Ovary (tissue), 3 donors: ENCODE results near the gene TANK.

Experiments used
- EP300 ChIP-seq: sonication (generic); formaldehyde crosslinking; IDR thresholded peaks from one replicate; pipeline ENCODE4 v1.6.1; 2017; ENCODE audit warnings: antibody characterized with exemption
- TF ChIP-seq, protein P1 (sequence below), 3 donors: fragments of 450-650 bp in 2 of 3; fragments of 200-600 bp in 1 of 3; IDR thresholded peaks; one replicate each; pipeline versions ENCODE4 v1.5.1 to v1.8.0; 2016 to 2022; ENCODE audit warnings: antibody characterized with exemption in 3 of 3, mild to moderate bottlenecking in 1 of 3
- donor health status: DM: no; HTN: no; CAD: no.

DNA sequence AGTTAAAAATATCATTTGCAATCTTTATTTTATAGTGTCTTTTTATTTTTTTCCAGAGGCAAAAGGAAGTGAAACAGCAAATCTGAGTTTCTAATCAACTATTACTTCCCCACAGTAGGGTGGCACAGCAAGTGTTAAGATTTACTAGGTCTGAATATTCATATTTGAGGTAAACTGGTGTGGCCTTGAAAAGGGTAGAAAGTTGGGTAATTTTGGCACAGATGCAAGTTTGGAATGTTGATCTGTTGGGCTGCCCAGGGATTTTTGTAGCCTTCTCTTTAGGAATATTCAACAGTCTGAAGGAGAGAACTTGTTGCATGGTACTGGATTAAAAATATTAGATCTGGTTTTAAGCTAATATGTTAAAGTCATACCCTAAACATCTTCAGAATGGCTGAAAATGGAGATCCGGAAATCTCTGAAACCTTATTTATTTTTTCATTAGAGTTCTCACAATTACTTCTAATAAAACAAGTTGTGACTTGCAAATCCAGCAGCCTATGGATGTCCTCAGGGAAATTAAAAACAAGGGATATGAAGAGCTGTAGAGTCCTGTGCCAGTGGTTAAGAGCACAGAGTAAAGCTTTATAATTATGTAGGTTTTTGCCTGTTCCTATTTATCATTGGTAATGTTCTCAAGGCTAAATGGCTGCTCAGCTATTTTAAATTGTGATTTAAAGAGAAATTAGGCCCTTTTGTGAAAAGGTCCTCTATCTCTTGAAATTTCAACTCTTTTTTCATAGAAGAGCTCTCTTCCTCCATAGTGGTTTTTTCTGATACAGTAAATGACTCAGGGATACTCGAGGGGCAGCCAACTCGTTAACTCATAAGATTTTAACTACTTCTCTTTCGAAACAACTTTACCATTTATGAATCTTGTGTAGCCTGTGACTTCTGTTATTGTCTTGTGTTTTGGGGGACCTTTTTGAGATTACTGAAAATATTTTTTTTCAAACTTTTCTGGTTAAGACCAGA lies 11.0 kb downstream of the TANK start:
- TF ChIP-seq, protein P1, sequence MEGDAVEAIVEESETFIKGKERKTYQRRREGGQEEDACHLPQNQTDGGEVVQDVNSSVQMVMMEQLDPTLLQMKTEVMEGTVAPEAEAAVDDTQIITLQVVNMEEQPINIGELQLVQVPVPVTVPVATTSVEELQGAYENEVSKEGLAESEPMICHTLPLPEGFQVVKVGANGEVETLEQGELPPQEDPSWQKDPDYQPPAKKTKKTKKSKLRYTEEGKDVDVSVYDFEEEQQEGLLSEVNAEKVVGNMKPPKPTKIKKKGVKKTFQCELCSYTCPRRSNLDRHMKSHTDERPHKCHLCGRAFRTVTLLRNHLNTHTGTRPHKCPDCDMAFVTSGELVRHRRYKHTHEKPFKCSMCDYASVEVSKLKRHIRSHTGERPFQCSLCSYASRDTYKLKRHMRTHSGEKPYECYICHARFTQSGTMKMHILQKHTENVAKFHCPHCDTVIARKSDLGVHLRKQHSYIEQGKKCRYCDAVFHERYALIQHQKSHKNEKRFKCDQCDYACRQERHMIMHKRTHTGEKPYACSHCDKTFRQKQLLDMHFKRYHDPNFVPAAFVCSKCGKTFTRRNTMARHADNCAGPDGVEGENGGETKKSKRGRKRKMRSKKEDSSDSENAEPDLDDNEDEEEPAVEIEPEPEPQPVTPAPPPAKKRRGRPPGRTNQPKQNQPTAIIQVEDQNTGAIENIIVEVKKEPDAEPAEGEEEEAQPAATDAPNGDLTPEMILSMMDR (IDR thresholded peaks at IDR 0.05), result no peak
- no peak for TF ChIP-seq EP300
